ENCODE results near the gene MBOAT7.

GRCh38 chr19:54231077-54231931 lies 41.9 kb upstream of the MBOAT7 start:
- TF ChIP-seq CTCF (IDR thresholded peaks at IDR 0.05) (peak; percentile 84 to 99 (median 90)), POLR2A (IDR thresholded peaks at IDR 0.05) (no peak)
